ENCODE data around the gene STK33.

STK33 gene

GRCh38 chr11:8375460-8375859 lies 218.6 kb downstream of the STK33 start:
- Histone ChIP-seq H3K36me3 (no peaks in the 10 kb centered on the region), H3K27ac (no peak overlapping the region), H3K9me3 (ENCODE audit: severe bottlenecking) (no peaks in the 10 kb centered on the region), H3K4me3 (ENCODE audit: low read depth, low read length) (no peak overlapping the region), H3K27me3 (ENCODE audit: insufficient read depth, low read depth, severe bottlenecking) (no peaks in the 10 kb centered on the region)
- no peak for DNase-seq
- no peak for TF ChIP-seq CTCF (IDR thresholded peaks at IDR 0.05; ENCODE audit: low read depth, low read length)

- Histone ChIP-seq H3K9me3 (ENCODE audit: severe bottlenecking) (no peaks in the 10 kb centered on the region), H3K27me3 (ENCODE audit: insufficient read depth, low read depth, severe bottlenecking) (no peaks in the 10 kb centered on the region), H3K27ac (no peak overlapping the region), H3K4me3 (ENCODE audit: low read depth, low read length) (no peak overlapping the region), H3K36me3 (no peaks in the 10 kb centered on the region)
- DNase-seq = no peak
- TF ChIP-seq CTCF (IDR thresholded peaks at IDR 0.05; ENCODE audit: low read depth, low read length) = no peak
These were observed 219.3 kb downstream of the STK33 start for GRCh38 chr11:8374716-8375115.

GRCh38 chr11:8373519-8374432 lies 220.3 kb downstream of the STK33 start:
- DNase-seq = no peak
- Histone ChIP-seq H3K27ac (no peak overlapping the region), H3K9me3 (ENCODE audit: severe bottlenecking) (no peaks in the 10 kb centered on the region), H3K4me3 (ENCODE audit: low read depth, low read length) (no peak overlapping the region), H3K36me3 (no peaks in the 10 kb centered on the region), H3K27me3 (ENCODE audit: insufficient read depth, low read depth, severe bottlenecking) (no peaks in the 10 kb centered on the region)
- no peak for TF ChIP-seq CTCF (IDR thresholded peaks at IDR 0.05; ENCODE audit: low read depth, low read length)

- H3K9me3 ChIP-seq (ENCODE audit: severe bottlenecking) = no peaks in the 10 kb centered on the region
- H3K4me3 ChIP-seq (ENCODE audit: low read depth, low read length) = no peak overlapping the region
- no peaks in the 10 kb centered on the region for H3K27me3 ChIP-seq (ENCODE audit: insufficient read depth, low read depth, severe bottlenecking)
- DNase-seq = no peak
- H3K27ac ChIP-seq = no peak overlapping the region
- TF ChIP-seq CTCF (IDR thresholded peaks at IDR 0.05; ENCODE audit: low read depth, low read length) = no peak
- no peaks in the 10 kb centered on the region for H3K36me3 ChIP-seq
These were observed 221.2 kb downstream of the STK33 start for GRCh38 chr11:8372641-8373381.

GRCh38 chr11:8371516-8371884 lies 222.5 kb downstream of the STK33 start:
- Histone ChIP-seq H3K27me3 (ENCODE audit: insufficient read depth, low read depth, severe bottlenecking) (no peaks in the 10 kb centered on the region), H3K27ac (no peak overlapping the region), H3K4me3 (ENCODE audit: low read depth, low read length) (no peak overlapping the region), H3K36me3 (no peaks in the 10 kb centered on the region), H3K9me3 (ENCODE audit: severe bottlenecking) (no peaks in the 10 kb centered on the region)
- no peak for TF ChIP-seq CTCF (IDR thresholded peaks at IDR 0.05; ENCODE audit: low read depth, low read length)
- no peak for DNase-seq
